Upper lobe of left lung (tissue), 6 donors: ENCODE data around the gene STAP2. TPM values are rescaled to one million over a fixed set of nuclear protein-coding genes. Genes with fewer than 3 reads are reported as not detected.

Experiments used
- ATAC-seq, 2 donors: fragments of 200-7000 bp; cut with Tn5 transposase; one replicate each; pipeline ENCODE4 v1.9.1; 2022; ENCODE audit warnings: mild to moderate bottlenecking in 2 of 2, moderate library complexity in 2 of 2; ENCODE audit not compliant: low FRiP score in 2 of 2
- DNase-seq, 2 donors: peaks; one replicate each; pipeline ENCODE4 v3.0.0-alpha.2; 2019 to 2020
- H3K27ac ChIP-seq, 4 donors: fragments of 200-600 bp; sonication (generic); one replicate each; pipeline ENCODE4 v1.5.1; 2016 to 2019
- H3K27me3 ChIP-seq, 4 donors: fragments of 200-600 bp; sonication (generic); one replicate each; pipeline ENCODE4 v1.5.1; 2017 to 2019
- H3K36me3 ChIP-seq, 4 donors: fragments of 200-600 bp; sonication (generic); one replicate each; pipeline ENCODE4 v1.5.1; 2016 to 2019
- H3K4me1 ChIP-seq, 4 donors: fragments of 200-600 bp; sonication (generic); one replicate each; pipeline ENCODE4 v1.5.1; 2018 to 2019
- H3K4me3 ChIP-seq, 4 donors: fragments of 200-600 bp; sonication (generic); one replicate each; pipeline ENCODE4 v1.5.1; 2017 to 2019; ENCODE audit warnings: mild to moderate bottlenecking in 2 of 4, moderate library complexity in 1 of 4
- H3K9me3 ChIP-seq, 4 donors: fragments of 200-600 bp; sonication (generic); one replicate each; pipeline ENCODE4 v1.5.1; 2018 to 2019
- EP300 ChIP-seq, 4 donors: sonication (generic); formaldehyde crosslinking; IDR thresholded peaks; one replicate each; pipeline ENCODE4 v1.5.1; 2017; ENCODE audit warnings: antibody characterized with exemption in 4 of 4, control low read depth in 2 of 4
- POLR2A ChIP-seq, 4 donors: fragments of 450-650 bp; IDR thresholded peaks; one replicate each; pipeline ENCODE4 v1.5.1; 2016 to 2017; ENCODE audit warnings: antibody characterized with exemption in 4 of 4, mild to moderate bottlenecking in 2 of 4
- POLR2AphosphoS5 ChIP-seq, 2 donors: sonication (generic); formaldehyde crosslinking; IDR thresholded peaks; one replicate each; pipeline ENCODE4 v1.5.1; 2017; ENCODE audit warnings: antibody characterized with exemption in 2 of 2
- WGBS, 2 donors: methylation state at CpG; one replicate each; pipeline ENCODE4 v1.1.5; 2017 to 2018; 5-methylcytosine and 5-hydroxymethylcytosine counted together
- total RNA-seq, 6 donors: library from RNA; depleted of rRNA in 4 of 6; stranded (reverse); fragments of >200 nt in 4 of 6; gene quantifications; one replicate each; pipeline versions ENCODE4 v1.1.0 to v1.2.1, GENCODE V29; 2016 to 2021
- TF ChIP-seq, protein P1 (sequence below), 6 experiments: fragments of 450-650 bp in 4 of 6; fragments of 200-600 bp in 2 of 6; sonication (generic) in 2 of 6; IDR thresholded peaks; one replicate each; pipeline ENCODE4 v1.5.1; 2016 to 2019; ENCODE audit warnings: antibody characterized with exemption in 6 of 6
- donor health status: DM: no; HTN: no; CAD: no; lungs with moderate emphysema.
- donor health status: DM: no; HTN: yes; CAD: no; lungs with severe emphysema.

Gene STAP2
- total RNA-seq, 6 donors from 2014 or later = 11.2 to 39.8 (median 14.7) TPM

DNA sequence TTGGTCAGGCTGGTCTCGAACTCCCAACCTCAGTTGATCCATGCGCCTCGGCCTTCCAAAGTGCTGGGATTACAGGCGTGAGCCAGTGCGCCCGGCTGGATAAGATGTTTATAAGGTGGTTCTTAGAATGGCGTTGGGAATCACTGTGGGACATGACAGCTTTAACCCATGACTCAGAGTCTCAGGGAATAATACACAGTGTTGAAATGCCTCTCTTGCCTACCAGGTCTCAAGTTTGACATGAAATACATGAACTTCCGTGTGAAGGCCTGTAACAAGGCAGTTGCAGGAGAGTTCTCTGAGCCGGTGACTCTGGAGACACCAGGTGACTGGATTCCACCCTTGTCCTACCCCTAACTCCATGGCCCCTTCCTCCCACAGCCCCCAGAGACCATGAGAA is 21.7 kb downstream of the STAP2 start:
- Histone ChIP-seq H3K9me3 (no peaks in the 10 kb centered on the region), H3K4me1 (peaks cover 0 to 8% (median 4%) of the 10 kb centered on the region in 4 donors), H3K27me3 (no peaks in the 10 kb centered on the region), H3K4me3 (no peak overlapping the region), H3K27ac (no peak overlapping the region), H3K36me3 (no peaks in the 10 kb centered on the region)
- ATAC-seq (no peak), DNase-seq (no peak)
- no peak for TF ChIP-seq POLR2AphosphoS5 (IDR thresholded peaks at IDR 0.05)
- no peak for TF ChIP-seq EP300 (IDR thresholded peaks at IDR 0.05)
- no peak for TF ChIP-seq POLR2A (IDR thresholded peaks at IDR 0.05)
- TF ChIP-seq, protein P1, sequence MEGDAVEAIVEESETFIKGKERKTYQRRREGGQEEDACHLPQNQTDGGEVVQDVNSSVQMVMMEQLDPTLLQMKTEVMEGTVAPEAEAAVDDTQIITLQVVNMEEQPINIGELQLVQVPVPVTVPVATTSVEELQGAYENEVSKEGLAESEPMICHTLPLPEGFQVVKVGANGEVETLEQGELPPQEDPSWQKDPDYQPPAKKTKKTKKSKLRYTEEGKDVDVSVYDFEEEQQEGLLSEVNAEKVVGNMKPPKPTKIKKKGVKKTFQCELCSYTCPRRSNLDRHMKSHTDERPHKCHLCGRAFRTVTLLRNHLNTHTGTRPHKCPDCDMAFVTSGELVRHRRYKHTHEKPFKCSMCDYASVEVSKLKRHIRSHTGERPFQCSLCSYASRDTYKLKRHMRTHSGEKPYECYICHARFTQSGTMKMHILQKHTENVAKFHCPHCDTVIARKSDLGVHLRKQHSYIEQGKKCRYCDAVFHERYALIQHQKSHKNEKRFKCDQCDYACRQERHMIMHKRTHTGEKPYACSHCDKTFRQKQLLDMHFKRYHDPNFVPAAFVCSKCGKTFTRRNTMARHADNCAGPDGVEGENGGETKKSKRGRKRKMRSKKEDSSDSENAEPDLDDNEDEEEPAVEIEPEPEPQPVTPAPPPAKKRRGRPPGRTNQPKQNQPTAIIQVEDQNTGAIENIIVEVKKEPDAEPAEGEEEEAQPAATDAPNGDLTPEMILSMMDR (IDR thresholded peaks at IDR 0.05) = no peak
- 87 to 91% methylated on average over 9 of the region's 9 CpGs for WGBS, 2 donors

DNA sequence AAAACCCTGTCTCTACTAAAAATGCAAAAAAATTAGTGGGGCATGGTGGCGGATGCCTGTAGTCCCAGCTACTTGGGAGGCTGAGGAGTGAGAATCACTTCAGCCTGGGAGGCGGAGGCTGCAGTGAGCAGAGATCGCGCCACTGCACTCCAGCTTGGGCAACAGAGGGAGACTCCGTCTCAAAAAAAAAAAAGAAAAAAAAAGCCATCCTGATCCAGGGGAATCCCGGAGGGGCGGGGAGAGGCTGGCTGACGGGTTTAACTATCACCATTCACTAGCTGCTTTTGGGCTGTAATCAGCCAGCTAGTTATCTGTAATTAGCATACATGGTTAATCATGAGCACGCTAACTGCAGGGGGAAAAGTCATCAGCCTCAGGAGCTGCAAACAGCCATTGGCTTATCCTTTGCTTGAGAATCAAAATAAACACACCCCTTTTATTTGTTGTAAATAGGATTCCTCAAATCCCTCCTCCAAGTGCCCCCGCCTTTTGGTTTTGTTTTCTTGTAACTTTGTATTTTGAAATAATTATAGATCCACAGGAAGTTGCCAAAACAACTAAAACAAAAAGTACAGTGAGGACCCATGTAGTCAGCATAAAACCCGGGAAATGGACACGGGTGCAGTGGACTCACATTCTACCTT is 24.7 kb downstream of the STAP2 start:
- peaks cover 0 to 8% (median 4%) of the 10 kb centered on the region in 4 donors for H3K4me1 ChIP-seq
- H3K4me3 ChIP-seq = no peak overlapping the region
- no peaks in the 10 kb centered on the region for H3K9me3 ChIP-seq
- TF ChIP-seq POLR2AphosphoS5 (IDR thresholded peaks at IDR 0.05) (no peak), EP300 (IDR thresholded peaks at IDR 0.05) (no peak), POLR2A (IDR thresholded peaks at IDR 0.05) (no peak)
- TF ChIP-seq, protein P1 (IDR thresholded peaks at IDR 0.05) = no peak
- H3K36me3 ChIP-seq = no peaks in the 10 kb centered on the region
- DNase-seq (no peak), ATAC-seq (no peak)
- no peaks in the 10 kb centered on the region for H3K27me3 ChIP-seq
- WGBS, 2 donors = 40 to 44% methylated on average over 12 of the region's 12 CpGs
- H3K27ac ChIP-seq = no peak overlapping the region

DNA sequence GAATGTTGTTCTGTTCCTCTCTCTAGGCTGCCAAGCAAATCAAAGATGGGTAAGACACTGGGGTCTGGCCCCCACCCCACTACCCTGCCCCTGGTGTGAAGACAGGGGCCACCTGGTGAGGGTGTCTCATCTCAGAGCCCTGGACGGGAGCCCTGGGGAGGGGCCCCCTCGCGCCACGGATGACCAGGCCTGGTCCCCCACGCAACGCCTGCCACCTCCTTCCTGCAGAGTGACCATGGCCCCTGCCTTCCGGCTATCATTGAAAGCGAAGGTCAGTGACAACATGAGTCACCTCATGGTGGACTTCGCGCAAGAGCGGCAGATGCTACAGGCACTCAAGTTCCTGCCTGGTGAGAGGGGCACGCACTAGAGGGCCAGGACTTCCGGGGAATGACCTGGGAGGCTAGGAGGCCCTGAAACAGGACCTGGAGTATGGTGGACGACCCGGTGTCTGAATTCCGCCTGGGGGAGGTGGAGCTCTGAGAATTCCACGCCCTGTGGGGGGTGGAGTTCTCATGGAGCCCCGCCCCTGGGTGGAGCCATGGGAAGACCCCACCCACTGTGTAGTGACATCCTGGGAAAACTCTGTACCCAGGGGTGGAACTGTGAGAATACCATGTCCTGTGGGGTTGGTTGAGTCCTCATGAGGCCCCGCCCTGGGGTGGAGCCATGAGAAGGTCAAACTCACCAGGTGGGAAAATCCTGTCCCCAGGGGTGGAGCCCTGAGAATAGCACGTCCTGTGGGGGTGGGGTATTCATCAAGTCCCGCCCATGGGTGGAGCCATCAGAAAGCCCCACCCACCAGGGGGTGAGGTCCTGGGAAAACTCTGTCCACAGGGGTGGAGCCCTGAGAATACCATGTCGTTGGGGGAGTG is 28.1 kb downstream of the STAP2 start:
- Histone ChIP-seq H3K27ac (no peak overlapping the region), H3K27me3 (no peaks in the 10 kb centered on the region), H3K36me3 (no peaks in the 10 kb centered on the region), H3K4me3 (no peak overlapping the region), H3K9me3 (no peaks in the 10 kb centered on the region), H3K4me1 (peaks cover 0 to 8% (median 4%) of the 10 kb centered on the region in 4 donors)
- DNase-seq (no peak), ATAC-seq (peak in 1 of 2 donors; percentile 45)
- TF ChIP-seq POLR2AphosphoS5 (IDR thresholded peaks at IDR 0.05) (no peak), EP300 (IDR thresholded peaks at IDR 0.05) (no peak)
- 89 to 93% methylated on average over 17 to 18 of the region's 22 CpGs for WGBS, 2 donors

DNA sequence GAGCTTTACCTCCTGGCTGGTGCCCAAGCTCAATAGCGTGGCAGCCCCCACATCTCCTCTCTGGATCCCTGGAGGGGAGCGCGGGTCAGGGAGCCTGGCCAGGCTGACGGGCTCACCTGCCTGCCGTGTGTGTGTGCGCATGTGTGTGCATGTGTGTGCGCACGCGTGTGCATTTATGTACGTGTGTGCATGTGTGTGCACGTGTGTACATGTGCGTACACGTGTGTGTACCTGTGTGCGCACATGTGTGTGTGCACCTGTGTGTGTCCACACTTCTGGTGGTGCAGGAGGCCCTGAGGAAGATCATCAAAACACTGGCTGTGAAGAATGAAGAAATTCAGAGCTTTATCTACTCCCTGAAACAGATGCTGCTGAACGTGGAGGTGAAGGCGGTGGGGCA is 33.0 kb downstream of the STAP2 start:
- Histone ChIP-seq H3K27me3 (peaks cover 0 to 14% (median 3%) of the 10 kb centered on the region in 4 donors), H3K4me3 (no peak overlapping the region)
- no peak for DNase-seq

DNA sequence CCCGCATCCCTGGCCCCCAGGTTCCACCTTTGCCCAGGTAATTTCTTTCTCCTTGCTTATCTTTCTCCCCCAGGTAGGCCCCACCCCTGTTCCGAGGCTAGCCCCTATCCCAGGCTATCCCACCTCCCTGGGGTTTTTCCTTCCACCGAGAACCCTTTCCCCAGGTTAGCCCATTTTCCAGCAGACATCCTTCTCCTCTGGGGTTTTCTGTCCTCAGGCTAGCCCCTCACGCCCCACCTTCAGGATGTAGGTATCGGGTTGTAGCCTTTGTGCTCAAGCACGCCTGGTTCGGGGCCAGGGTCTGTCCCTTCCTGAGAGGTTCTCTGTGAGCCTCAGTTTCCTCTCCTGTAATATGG is 33.4 kb downstream of the STAP2 start:
- ATAC-seq = no peak
- H3K27ac ChIP-seq = no peak overlapping the region
- no peak for TF ChIP-seq POLR2AphosphoS5 (IDR thresholded peaks at IDR 0.05)
- TF ChIP-seq POLR2A (IDR thresholded peaks at IDR 0.05) = no peak
- TF ChIP-seq, protein P1 (IDR thresholded peaks at IDR 0.05) = no peak
- TF ChIP-seq EP300 (IDR thresholded peaks at IDR 0.05) = no peak
- peaks cover 0 to 14% (median 3%) of the 10 kb centered on the region in 4 donors for H3K27me3 ChIP-seq
- 79 to 94% methylated on average over 4 to 7 of the region's 7 CpGs for WGBS, 2 donors
- no peak for DNase-seq
- no peaks in the 10 kb centered on the region for H3K36me3 ChIP-seq
- no peak overlapping the region for H3K4me3 ChIP-seq
- H3K4me1 ChIP-seq = peaks cover 0 to 6% (median 5%) of the 10 kb centered on the region in 4 donors
- H3K9me3 ChIP-seq = no peaks in the 10 kb centered on the region

More for the DNA sequence above, 33.0 kb downstream of the STAP2 start:
- ATAC-seq = no peak
- no peak for TF ChIP-seq EP300 (IDR thresholded peaks at IDR 0.05)
- no peak for TF ChIP-seq POLR2A (IDR thresholded peaks at IDR 0.05)
- TF ChIP-seq, protein P1 (IDR thresholded peaks at IDR 0.05) = no peak
- TF ChIP-seq POLR2AphosphoS5 (IDR thresholded peaks at IDR 0.05) = no peak
- WGBS, 2 donors = 86 to 87% methylated on average over 16 of the region's 16 CpGs
- Histone ChIP-seq H3K27ac (no peak overlapping the region), H3K4me1 (peaks cover 0 to 6% (median 5%) of the 10 kb centered on the region in 4 donors), H3K36me3 (no peaks in the 10 kb centered on the region), H3K9me3 (no peaks in the 10 kb centered on the region)
